ENCODE measurements around the gene ZNF536.
"Not testable (repeated sequence)": the region's sequence is repeated elsewhere in the genome, so short reads cannot be mapped to it uniquely, and the experiment has no call there.

The ZNF536 gene

GRCh38 chr19:30346468-30346867, 25.7 kb upstream of the ZNF536 start:
- H3K27ac ChIP-seq (ENCODE audit: low read depth, low read length); H3K9ac ChIP-seq (ENCODE audit: low read length); H3K36me3 ChIP-seq (ENCODE audit: control insufficient read depth, insufficient read depth, low read length); H3K27me3 ChIP-seq (ENCODE audit: control insufficient read depth, insufficient read depth, low read length); H3K4me3 ChIP-seq (ENCODE audit: low read length); H3K4me1 ChIP-seq (ENCODE audit: control insufficient read depth, insufficient read depth, low read length): not testable (repeated sequence)

GRCh38 chr19:30349131-30349730, 23.0 kb upstream of the ZNF536 start:
- Histone ChIP-seq H3K27me3 (ENCODE audit: control insufficient read depth, insufficient read depth, low read length) (no peaks in the 10 kb centered on the region), H3K4me1 (ENCODE audit: control insufficient read depth, insufficient read depth, low read length) (no peaks in the 10 kb centered on the region), H3K27ac (ENCODE audit: low read depth, low read length) (no peak overlapping the region)

GRCh38 chr19:30350692-30351663, 21.2 kb upstream of the ZNF536 start:
- no peaks in the 10 kb centered on the region for H3K4me1 ChIP-seq (ENCODE audit: control insufficient read depth, insufficient read depth, low read length)
- H3K4me3 ChIP-seq (ENCODE audit: low read length) = no peak overlapping the region
- H3K36me3 ChIP-seq (ENCODE audit: control insufficient read depth, insufficient read depth, low read length) = no peaks in the 10 kb centered on the region
- H3K27me3 ChIP-seq (ENCODE audit: control insufficient read depth, insufficient read depth, low read length) = no peaks in the 10 kb centered on the region
- no peak overlapping the region for H3K27ac ChIP-seq (ENCODE audit: low read depth, low read length)
- H3K9ac ChIP-seq (ENCODE audit: low read length) = no peak overlapping the region

More at GRCh38 chr19:30349131-30349730, 23.0 kb upstream of the ZNF536 start:
- Histone ChIP-seq H3K36me3 (ENCODE audit: control insufficient read depth, insufficient read depth, low read length) (no peaks in the 10 kb centered on the region), H3K4me3 (ENCODE audit: low read length) (no peak overlapping the region), H3K9ac (ENCODE audit: low read length) (no peak overlapping the region)

- Histone ChIP-seq H3K27me3 (ENCODE audit: control insufficient read depth, insufficient read depth, low read length) (no peaks in the 10 kb centered on the region), H3K9ac (ENCODE audit: low read length) (no peak overlapping the region), H3K4me3 (ENCODE audit: low read length) (no peak overlapping the region), H3K27ac (ENCODE audit: low read depth, low read length) (no peak overlapping the region), H3K4me1 (ENCODE audit: control insufficient read depth, insufficient read depth, low read length) (no peaks in the 10 kb centered on the region), H3K36me3 (ENCODE audit: control insufficient read depth, insufficient read depth, low read length) (no peaks in the 10 kb centered on the region)
Observed at GRCh38 chr19:30351774-30352173, 20.4 kb upstream of the ZNF536 start.

- Histone ChIP-seq H3K27ac (ENCODE audit: low read depth, low read length) (no peak overlapping the region), H3K9ac (ENCODE audit: low read length) (no peak overlapping the region), H3K4me1 (ENCODE audit: control insufficient read depth, insufficient read depth, low read length) (no peaks in the 10 kb centered on the region), H3K4me3 (ENCODE audit: low read length) (no peak overlapping the region), H3K27me3 (ENCODE audit: control insufficient read depth, insufficient read depth, low read length) (no peaks in the 10 kb centered on the region), H3K36me3 (ENCODE audit: control insufficient read depth, insufficient read depth, low read length) (no peaks in the 10 kb centered on the region)
Observed at GRCh38 chr19:30353394-30353945, 18.7 kb upstream of the ZNF536 start.

- H3K9ac ChIP-seq (ENCODE audit: low read length) = no peak overlapping the region
- H3K27ac ChIP-seq (ENCODE audit: low read depth, low read length) = no peak overlapping the region
- H3K4me1 ChIP-seq (ENCODE audit: control insufficient read depth, insufficient read depth, low read length) = no peaks in the 10 kb centered on the region
- no peaks in the 10 kb centered on the region for H3K36me3 ChIP-seq (ENCODE audit: control insufficient read depth, insufficient read depth, low read length)
- H3K27me3 ChIP-seq (ENCODE audit: control insufficient read depth, insufficient read depth, low read length) = no peaks in the 10 kb centered on the region
- H3K4me3 ChIP-seq (ENCODE audit: low read length) = no peak overlapping the region
Observed at GRCh38 chr19:30355586-30355985, 16.6 kb upstream of the ZNF536 start.

GRCh38 chr19:30356951-30357579, 15.1 kb upstream of the ZNF536 start:
- Histone ChIP-seq H3K36me3 (ENCODE audit: control insufficient read depth, insufficient read depth, low read length) (no peaks in the 10 kb centered on the region), H3K27ac (ENCODE audit: low read depth, low read length) (no peak overlapping the region), H3K9ac (ENCODE audit: low read length) (no peak overlapping the region), H3K27me3 (ENCODE audit: control insufficient read depth, insufficient read depth, low read length) (no peaks in the 10 kb centered on the region), H3K4me3 (ENCODE audit: low read length) (no peak overlapping the region), H3K4me1 (ENCODE audit: control insufficient read depth, insufficient read depth, low read length) (no peaks in the 10 kb centered on the region)

- no peak overlapping the region for H3K27ac ChIP-seq (ENCODE audit: low read depth, low read length)
- H3K9ac ChIP-seq (ENCODE audit: low read length) = no peak overlapping the region
- no peaks in the 10 kb centered on the region for H3K4me1 ChIP-seq (ENCODE audit: control insufficient read depth, insufficient read depth, low read length)
- no peaks in the 10 kb centered on the region for H3K27me3 ChIP-seq (ENCODE audit: control insufficient read depth, insufficient read depth, low read length)
- no peak overlapping the region for H3K4me3 ChIP-seq (ENCODE audit: low read length)
- no peaks in the 10 kb centered on the region for H3K36me3 ChIP-seq (ENCODE audit: control insufficient read depth, insufficient read depth, low read length)
Observed at GRCh38 chr19:30357580-30357954, 14.6 kb upstream of the ZNF536 start.

- no peaks in the 10 kb centered on the region for H3K27me3 ChIP-seq (ENCODE audit: control insufficient read depth, insufficient read depth, low read length)
- no peaks in the 10 kb centered on the region for H3K36me3 ChIP-seq (ENCODE audit: control insufficient read depth, insufficient read depth, low read length)
- H3K4me1 ChIP-seq (ENCODE audit: control insufficient read depth, insufficient read depth, low read length) = no peaks in the 10 kb centered on the region
- H3K4me3 ChIP-seq (ENCODE audit: low read length) = no peak overlapping the region
- H3K9ac ChIP-seq (ENCODE audit: low read length) = no peak overlapping the region
- H3K27ac ChIP-seq (ENCODE audit: low read depth, low read length) = no peak overlapping the region
Observed at GRCh38 chr19:30358319-30358718, 13.9 kb upstream of the ZNF536 start.

GRCh38 chr19:30358821-30359580, 13.2 kb upstream of the ZNF536 start:
- no peak overlapping the region for H3K27ac ChIP-seq (ENCODE audit: low read depth, low read length)
- no peaks in the 10 kb centered on the region for H3K4me1 ChIP-seq (ENCODE audit: control insufficient read depth, insufficient read depth, low read length)
- no peak overlapping the region for H3K9ac ChIP-seq (ENCODE audit: low read length)
- no peaks in the 10 kb centered on the region for H3K36me3 ChIP-seq (ENCODE audit: control insufficient read depth, insufficient read depth, low read length)
- H3K4me3 ChIP-seq (ENCODE audit: low read length) = no peak overlapping the region
- no peaks in the 10 kb centered on the region for H3K27me3 ChIP-seq (ENCODE audit: control insufficient read depth, insufficient read depth, low read length)

GRCh38 chr19:30359936-30360335, 12.2 kb upstream of the ZNF536 start:
- H3K9ac ChIP-seq (ENCODE audit: low read length) = no peak overlapping the region
- no peak overlapping the region for H3K27ac ChIP-seq (ENCODE audit: low read depth, low read length)
- no peak overlapping the region for H3K4me3 ChIP-seq (ENCODE audit: low read length)
- H3K4me1 ChIP-seq (ENCODE audit: control insufficient read depth, insufficient read depth, low read length) = no peaks in the 10 kb centered on the region
- no peaks in the 10 kb centered on the region for H3K27me3 ChIP-seq (ENCODE audit: control insufficient read depth, insufficient read depth, low read length)
- H3K36me3 ChIP-seq (ENCODE audit: control insufficient read depth, insufficient read depth, low read length) = no peaks in the 10 kb centered on the region

Data from rectal smooth muscle tissue (tissue), 1 donor.